Measurements from ENCODE around the gene NFIB. TPM values are rescaled to one million over a fixed set of nuclear protein-coding genes. Genes with fewer than 3 reads are reported as not detected.

Gene NFIB
- total and polyA plus RNA-seq, 10 of the 15 experiments (the other 5 are each of a cell fraction or from before 2014, with no cell fraction given), result under 0.01 to 0.19 (median 0.05) TPM; not detected in 3

DNA sequence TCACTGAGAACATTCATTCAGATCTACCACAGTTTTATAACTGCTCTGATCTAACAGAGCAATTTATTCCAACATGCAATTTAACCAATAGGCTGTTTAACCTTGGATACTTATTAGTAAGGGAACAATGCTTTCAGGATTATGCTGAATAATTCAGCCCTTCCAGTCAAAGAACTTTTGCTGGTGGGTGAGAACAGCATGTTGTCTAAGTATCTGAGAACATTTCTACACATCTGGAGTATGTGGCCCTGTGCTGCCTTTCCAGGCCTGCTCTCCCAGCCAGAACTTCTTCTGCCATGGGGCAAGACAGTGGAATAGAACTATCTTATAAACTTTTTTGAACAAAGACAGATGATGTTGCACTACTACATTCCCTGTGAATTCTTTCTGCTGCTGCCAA is 55.8 kb downstream of the NFIB start (continued):
- TF ChIP-seq, protein P1, sequence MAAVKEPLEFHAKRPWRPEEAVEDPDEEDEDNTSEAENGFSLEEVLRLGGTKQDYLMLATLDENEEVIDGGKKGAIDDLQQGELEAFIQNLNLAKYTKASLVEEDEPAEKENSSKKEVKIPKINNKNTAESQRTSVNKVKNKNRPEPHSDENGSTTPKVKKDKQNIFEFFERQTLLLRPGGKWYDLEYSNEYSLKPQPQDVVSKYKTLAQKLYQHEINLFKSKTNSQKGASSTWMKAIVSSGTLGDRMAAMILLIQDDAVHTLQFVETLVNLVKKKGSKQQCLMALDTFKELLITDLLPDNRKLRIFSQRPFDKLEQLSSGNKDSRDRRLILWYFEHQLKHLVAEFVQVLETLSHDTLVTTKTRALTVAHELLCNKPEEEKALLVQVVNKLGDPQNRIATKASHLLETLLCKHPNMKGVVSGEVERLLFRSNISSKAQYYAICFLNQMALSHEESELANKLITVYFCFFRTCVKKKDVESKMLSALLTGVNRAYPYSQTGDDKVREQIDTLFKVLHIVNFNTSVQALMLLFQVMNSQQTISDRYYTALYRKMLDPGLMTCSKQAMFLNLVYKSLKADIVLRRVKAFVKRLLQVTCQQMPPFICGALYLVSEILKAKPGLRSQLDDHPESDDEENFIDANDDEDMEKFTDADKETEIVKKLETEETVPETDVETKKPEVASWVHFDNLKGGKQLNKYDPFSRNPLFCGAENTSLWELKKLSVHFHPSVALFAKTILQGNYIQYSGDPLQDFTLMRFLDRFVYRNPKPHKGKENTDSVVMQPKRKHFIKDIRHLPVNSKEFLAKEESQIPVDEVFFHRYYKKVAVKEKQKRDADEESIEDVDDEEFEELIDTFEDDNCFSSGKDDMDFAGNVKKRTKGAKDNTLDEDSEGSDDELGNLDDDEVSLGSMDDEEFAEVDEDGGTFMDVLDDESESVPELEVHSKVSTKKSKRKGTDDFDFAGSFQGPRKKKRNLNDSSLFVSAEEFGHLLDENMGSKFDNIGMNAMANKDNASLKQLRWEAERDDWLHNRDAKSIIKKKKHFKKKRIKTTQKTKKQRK (IDR thresholded peaks at IDR 0.05; ENCODE audit: low read depth, low read length), result no peak
- TF ChIP-seq SPI1 (IDR thresholded peaks at IDR 0.05; ENCODE audit: borderline replicate concordance, insufficient read depth, low read depth, low read length), result no peak
- no peak for TF ChIP-seq CREB1 (IDR thresholded peaks at IDR 0.05; ENCODE audit: low read depth)
- TF ChIP-seq, protein P2, sequence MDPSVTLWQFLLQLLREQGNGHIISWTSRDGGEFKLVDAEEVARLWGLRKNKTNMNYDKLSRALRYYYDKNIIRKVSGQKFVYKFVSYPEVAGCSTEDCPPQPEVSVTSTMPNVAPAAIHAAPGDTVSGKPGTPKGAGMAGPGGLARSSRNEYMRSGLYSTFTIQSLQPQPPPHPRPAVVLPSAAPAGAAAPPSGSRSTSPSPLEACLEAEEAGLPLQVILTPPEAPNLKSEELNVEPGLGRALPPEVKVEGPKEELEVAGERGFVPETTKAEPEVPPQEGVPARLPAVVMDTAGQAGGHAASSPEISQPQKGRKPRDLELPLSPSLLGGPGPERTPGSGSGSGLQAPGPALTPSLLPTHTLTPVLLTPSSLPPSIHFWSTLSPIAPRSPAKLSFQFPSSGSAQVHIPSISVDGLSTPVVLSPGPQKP (IDR thresholded peaks at IDR 0.05; ENCODE audit: low read depth, low read length), result no peak
- TF ChIP-seq, protein P3, sequence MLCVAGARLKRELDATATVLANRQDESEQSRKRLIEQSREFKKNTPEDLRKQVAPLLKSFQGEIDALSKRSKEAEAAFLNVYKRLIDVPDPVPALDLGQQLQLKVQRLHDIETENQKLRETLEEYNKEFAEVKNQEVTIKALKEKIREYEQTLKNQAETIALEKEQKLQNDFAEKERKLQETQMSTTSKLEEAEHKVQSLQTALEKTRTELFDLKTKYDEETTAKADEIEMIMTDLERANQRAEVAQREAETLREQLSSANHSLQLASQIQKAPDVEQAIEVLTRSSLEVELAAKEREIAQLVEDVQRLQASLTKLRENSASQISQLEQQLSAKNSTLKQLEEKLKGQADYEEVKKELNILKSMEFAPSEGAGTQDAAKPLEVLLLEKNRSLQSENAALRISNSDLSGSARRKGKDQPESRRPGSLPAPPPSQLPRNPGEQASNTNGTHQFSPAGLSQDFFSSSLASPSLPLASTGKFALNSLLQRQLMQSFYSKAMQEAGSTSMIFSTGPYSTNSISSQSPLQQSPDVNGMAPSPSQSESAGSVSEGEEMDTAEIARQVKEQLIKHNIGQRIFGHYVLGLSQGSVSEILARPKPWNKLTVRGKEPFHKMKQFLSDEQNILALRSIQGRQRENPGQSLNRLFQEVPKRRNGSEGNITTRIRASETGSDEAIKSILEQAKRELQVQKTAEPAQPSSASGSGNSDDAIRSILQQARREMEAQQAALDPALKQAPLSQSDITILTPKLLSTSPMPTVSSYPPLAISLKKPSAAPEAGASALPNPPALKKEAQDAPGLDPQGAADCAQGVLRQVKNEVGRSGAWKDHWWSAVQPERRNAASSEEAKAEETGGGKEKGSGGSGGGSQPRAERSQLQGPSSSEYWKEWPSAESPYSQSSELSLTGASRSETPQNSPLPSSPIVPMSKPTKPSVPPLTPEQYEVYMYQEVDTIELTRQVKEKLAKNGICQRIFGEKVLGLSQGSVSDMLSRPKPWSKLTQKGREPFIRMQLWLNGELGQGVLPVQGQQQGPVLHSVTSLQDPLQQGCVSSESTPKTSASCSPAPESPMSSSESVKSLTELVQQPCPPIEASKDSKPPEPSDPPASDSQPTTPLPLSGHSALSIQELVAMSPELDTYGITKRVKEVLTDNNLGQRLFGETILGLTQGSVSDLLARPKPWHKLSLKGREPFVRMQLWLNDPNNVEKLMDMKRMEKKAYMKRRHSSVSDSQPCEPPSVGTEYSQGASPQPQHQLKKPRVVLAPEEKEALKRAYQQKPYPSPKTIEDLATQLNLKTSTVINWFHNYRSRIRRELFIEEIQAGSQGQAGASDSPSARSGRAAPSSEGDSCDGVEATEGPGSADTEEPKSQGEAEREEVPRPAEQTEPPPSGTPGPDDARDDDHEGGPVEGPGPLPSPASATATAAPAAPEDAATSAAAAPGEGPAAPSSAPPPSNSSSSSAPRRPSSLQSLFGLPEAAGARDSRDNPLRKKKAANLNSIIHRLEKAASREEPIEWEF (IDR thresholded peaks at IDR 0.05; ENCODE audit: insufficient replicate concordance, low read depth, low read length), result no peak
- no peak for TF ChIP-seq SMAD1 (IDR thresholded peaks at IDR 0.05; ENCODE audit: low read depth, partially characterized antibody)
- no peak for TF ChIP-seq ATF7 (IDR thresholded peaks at IDR 0.05; ENCODE audit: low read depth)
- TF ChIP-seq, protein P4, sequence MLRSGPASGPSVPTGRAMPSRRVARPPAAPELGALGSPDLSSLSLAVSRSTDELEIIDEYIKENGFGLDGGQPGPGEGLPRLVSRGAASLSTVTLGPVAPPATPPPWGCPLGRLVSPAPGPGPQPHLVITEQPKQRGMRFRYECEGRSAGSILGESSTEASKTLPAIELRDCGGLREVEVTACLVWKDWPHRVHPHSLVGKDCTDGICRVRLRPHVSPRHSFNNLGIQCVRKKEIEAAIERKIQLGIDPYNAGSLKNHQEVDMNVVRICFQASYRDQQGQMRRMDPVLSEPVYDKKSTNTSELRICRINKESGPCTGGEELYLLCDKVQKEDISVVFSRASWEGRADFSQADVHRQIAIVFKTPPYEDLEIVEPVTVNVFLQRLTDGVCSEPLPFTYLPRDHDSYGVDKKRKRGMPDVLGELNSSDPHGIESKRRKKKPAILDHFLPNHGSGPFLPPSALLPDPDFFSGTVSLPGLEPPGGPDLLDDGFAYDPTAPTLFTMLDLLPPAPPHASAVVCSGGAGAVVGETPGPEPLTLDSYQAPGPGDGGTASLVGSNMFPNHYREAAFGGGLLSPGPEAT (IDR thresholded peaks at IDR 0.05; ENCODE audit: low read depth), result no peak
- no peak for TF ChIP-seq MEF2A (IDR thresholded peaks at IDR 0.05; ENCODE audit: insufficient read depth, low read depth, low read length)

All from GM12878 (cell line).